ENCODE measurements around the gene PCGF3.
A peak's percentile ranks its signal among the peaks of the same experiment; 100 is the strongest.
"Not testable (repeated sequence)": the region's sequence is repeated elsewhere in the genome, so short reads cannot be mapped to it uniquely, and the experiment has no call there.

Gene PCGF3

GRCh38 chr4:730946-731904, 25.6 kb downstream of the PCGF3 start:
- H2BK5ac ChIP-seq (ENCODE audit: low read depth, low read length, poor library complexity, severe bottlenecking); H3K9ac ChIP-seq (ENCODE audit: low read length); H4K8ac ChIP-seq (ENCODE audit: low read length); H3K4me1 ChIP-seq (ENCODE audit: control insufficient read depth, insufficient read depth, low read depth, low read length); H2BK120ac ChIP-seq (ENCODE audit: low read depth, low read length); H3K9me3 ChIP-seq (ENCODE audit: control insufficient read depth, low read length); H4K91ac ChIP-seq (ENCODE audit: low read length); H3K4me3 ChIP-seq (ENCODE audit: insufficient read depth in 1 of 2, low read depth in 1 of 2, low read length in 2 of 2); H2BK12ac ChIP-seq (ENCODE audit: low read length in 2 of 2); H2AK5ac ChIP-seq (ENCODE audit: low read length, severe bottlenecking); H3K14ac ChIP-seq (ENCODE audit: low read length in 2 of 2); H3K27ac ChIP-seq (ENCODE audit: low read length, poor library complexity, severe bottlenecking); H3K4ac ChIP-seq (ENCODE audit: low read depth in 1 of 2, low read length in 2 of 2); H2AFZ ChIP-seq (ENCODE audit: low read depth, low read length); H3K27me3 ChIP-seq (ENCODE audit: control insufficient read depth in 1 of 2, insufficient read depth in 1 of 2, low read length in 2 of 2); H2BK15ac ChIP-seq (ENCODE audit: low read depth, poor library complexity, severe bottlenecking); H3K23ac ChIP-seq (ENCODE audit: low read length in 2 of 2); H3K4me2 ChIP-seq (ENCODE audit: low read length, poor library complexity, severe bottlenecking); DNase-seq: not testable (repeated sequence)
- H3K79me1 ChIP-seq (replicated peaks; ENCODE audit: low read length, poor library complexity, severe bottlenecking) = peaks cover 37% of the 10 kb centered on the region
- H3K18ac ChIP-seq (ENCODE audit: low read depth in 1 of 2, low read length in 2 of 2) = peak overlapping the region in 1 of 2 experiments; percentile 11
- H3K36me3 ChIP-seq (ENCODE audit: control insufficient read depth in 1 of 2, insufficient read depth in 2 of 2, low read depth in 1 of 2, low read length in 2 of 2) = peaks cover 49 to 61% of the 10 kb centered on the region in 2 experiments
- 95% methylated on average over 40 of the region's 68 CpGs for WGBS

DNA sequence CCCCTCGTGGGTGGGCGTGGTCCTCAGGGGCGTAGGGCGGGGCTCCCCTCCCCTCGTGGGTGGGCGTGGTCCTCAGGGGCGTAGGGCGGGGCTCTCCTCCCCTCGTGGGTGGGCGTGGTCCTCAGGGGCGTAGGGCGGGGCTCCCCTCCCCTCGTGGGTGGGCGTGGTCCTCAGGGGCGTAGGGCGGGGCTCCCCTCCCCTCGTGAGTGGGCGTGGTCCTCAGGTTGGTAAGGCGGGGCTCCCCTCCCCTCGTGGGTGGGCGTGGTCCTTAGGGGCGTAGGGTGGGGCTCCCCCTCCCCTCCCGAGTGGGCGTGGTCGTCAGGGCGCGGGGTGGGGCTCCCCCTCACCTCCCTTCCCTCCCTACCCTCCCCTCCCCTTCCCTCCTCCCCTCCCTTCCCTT, 26.3 kb downstream of the PCGF3 start:
- not testable (repeated sequence) for H2BK12ac ChIP-seq (ENCODE audit: low read length in 2 of 2); DNase-seq; H2BK15ac ChIP-seq (ENCODE audit: low read depth, poor library complexity, severe bottlenecking); H2BK120ac ChIP-seq (ENCODE audit: low read depth, low read length); H3K18ac ChIP-seq (ENCODE audit: low read depth in 1 of 2, low read length in 2 of 2); H3K27ac ChIP-seq (ENCODE audit: low read length, poor library complexity, severe bottlenecking); H3K23ac ChIP-seq (ENCODE audit: low read length in 2 of 2); H3K4me1 ChIP-seq (ENCODE audit: control insufficient read depth, insufficient read depth, low read depth, low read length); H3K4ac ChIP-seq (ENCODE audit: low read depth in 1 of 2, low read length in 2 of 2); H4K8ac ChIP-seq (ENCODE audit: low read length); H3K9ac ChIP-seq (ENCODE audit: low read length); H3K4me3 ChIP-seq (ENCODE audit: insufficient read depth in 1 of 2, low read depth in 1 of 2, low read length in 2 of 2); H3K27me3 ChIP-seq (ENCODE audit: control insufficient read depth in 1 of 2, insufficient read depth in 1 of 2, low read length in 2 of 2); H2AK5ac ChIP-seq (ENCODE audit: low read length, severe bottlenecking); H3K14ac ChIP-seq (ENCODE audit: low read length in 2 of 2); H4K91ac ChIP-seq (ENCODE audit: low read length); H3K4me2 ChIP-seq (ENCODE audit: low read length, poor library complexity, severe bottlenecking); H3K9me3 ChIP-seq (ENCODE audit: control insufficient read depth, low read length); H2AFZ ChIP-seq (ENCODE audit: low read depth, low read length); H2BK5ac ChIP-seq (ENCODE audit: low read depth, low read length, poor library complexity, severe bottlenecking)
- H3K36me3 ChIP-seq (ENCODE audit: control insufficient read depth in 1 of 2, insufficient read depth in 2 of 2, low read depth in 1 of 2, low read length in 2 of 2) = peaks cover 54 to 68% of the 10 kb centered on the region in 2 experiments
- H3K79me1 ChIP-seq (replicated peaks; ENCODE audit: low read length, poor library complexity, severe bottlenecking) = peaks cover 41% of the 10 kb centered on the region
- WGBS = 98% methylated on average over 7 of the region's 27 CpGs

DNA sequence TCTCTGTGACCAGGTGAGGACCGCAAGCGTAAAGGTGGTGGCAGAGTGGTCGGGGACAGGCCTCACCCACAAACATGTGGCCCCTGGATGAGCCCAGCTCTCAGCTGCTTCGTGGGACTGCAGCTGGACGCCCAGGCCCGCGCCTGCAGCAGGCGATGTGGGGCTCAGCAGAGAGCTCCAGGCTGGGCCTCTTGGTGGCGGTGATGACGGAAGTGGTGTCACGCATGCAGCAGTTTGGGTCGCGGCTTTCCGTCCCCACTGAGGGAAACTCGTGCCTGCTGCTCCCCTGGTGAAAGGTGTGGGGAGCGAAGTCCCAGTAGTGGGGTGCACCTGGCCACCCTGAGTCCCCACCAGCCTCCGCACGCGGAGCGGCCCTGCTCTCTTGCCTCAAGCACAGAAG, 26.9 kb downstream of the PCGF3 start:
- WGBS = 97% methylated on average over 20 of the region's 20 CpGs
- no peak overlapping the region for H3K23ac ChIP-seq (ENCODE audit: low read length in 2 of 2)
- H3K27me3 ChIP-seq (ENCODE audit: control insufficient read depth in 1 of 2, insufficient read depth in 1 of 2, low read length in 2 of 2) = no peaks in the 10 kb centered on the region

DNA sequence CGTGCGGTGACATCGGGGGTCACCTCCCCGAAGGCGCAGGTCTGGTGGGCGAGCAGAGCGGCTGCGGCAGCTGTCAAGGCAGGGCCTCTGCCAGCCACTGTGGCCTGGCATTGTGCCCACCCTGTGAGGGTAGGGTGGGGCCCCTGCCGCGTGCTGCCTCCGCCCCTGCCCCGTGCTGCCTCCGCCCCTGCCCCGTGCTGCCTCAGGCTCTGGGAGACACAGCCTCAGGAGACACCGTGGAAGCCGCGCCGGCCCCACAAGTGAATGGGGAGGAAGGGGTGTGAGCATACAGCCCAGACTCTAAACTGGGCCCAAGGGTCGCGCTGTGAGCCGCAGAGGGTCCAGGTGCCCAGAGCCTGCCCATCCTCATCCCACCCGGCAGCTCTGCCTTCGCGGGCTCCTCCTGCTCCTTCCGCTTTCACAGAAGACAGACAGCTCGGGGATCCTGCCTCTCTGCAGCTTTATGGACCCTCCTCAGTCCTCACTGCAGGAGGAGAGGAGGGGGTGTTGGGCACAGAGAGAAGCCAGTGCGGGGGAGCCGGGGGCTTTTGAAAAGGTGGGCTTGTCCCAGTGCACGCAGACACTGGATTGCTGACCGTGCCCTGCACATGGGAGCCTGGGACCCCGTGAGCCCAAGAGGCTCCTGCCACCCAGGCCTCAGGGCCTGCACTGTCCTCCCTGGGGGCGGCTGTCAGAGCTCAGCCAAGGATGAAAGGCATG, 27.4 kb downstream of the PCGF3 start:
- Histone ChIP-seq H3K4ac (ENCODE audit: low read depth in 1 of 2, low read length in 2 of 2) (no peak overlapping the region), H3K27ac (ENCODE audit: low read length, poor library complexity, severe bottlenecking) (no peak overlapping the region), H3K23ac (ENCODE audit: low read length in 2 of 2) (no peak overlapping the region), H3K4me1 (ENCODE audit: control insufficient read depth, insufficient read depth, low read depth, low read length) (peaks cover 2% of the 10 kb centered on the region), H3K9ac (ENCODE audit: low read length) (no peak overlapping the region), H3K36me3 (ENCODE audit: control insufficient read depth in 1 of 2, insufficient read depth in 2 of 2, low read depth in 1 of 2, low read length in 2 of 2) (peaks cover 65 to 77% of the 10 kb centered on the region in 2 experiments), H3K79me1 (replicated peaks; ENCODE audit: low read length, poor library complexity, severe bottlenecking) (peaks cover 45% of the 10 kb centered on the region), H3K4me3 (ENCODE audit: insufficient read depth in 1 of 2, low read depth in 1 of 2, low read length in 2 of 2) (no peak overlapping the region), H2AFZ (ENCODE audit: low read depth, low read length) (no peak overlapping the region), H2AK5ac (ENCODE audit: low read length, severe bottlenecking) (no peak overlapping the region), H4K91ac (ENCODE audit: low read length) (no peak overlapping the region), H2BK15ac (ENCODE audit: low read depth, poor library complexity, severe bottlenecking) (no peak overlapping the region), H3K4me2 (ENCODE audit: low read length, poor library complexity, severe bottlenecking) (no peak overlapping the region), H2BK5ac (ENCODE audit: low read depth, low read length, poor library complexity, severe bottlenecking) (no peak overlapping the region), H2BK12ac (ENCODE audit: low read length in 2 of 2) (no peak overlapping the region), H3K27me3 (ENCODE audit: control insufficient read depth in 1 of 2, insufficient read depth in 1 of 2, low read length in 2 of 2) (no peaks in the 10 kb centered on the region), H4K8ac (ENCODE audit: low read length) (no peak overlapping the region), H3K18ac (ENCODE audit: low read depth in 1 of 2, low read length in 2 of 2) (no peak overlapping the region), H3K14ac (ENCODE audit: low read length in 2 of 2) (no peak overlapping the region), H2BK120ac (ENCODE audit: low read depth, low read length) (no peak overlapping the region), H3K9me3 (ENCODE audit: control insufficient read depth, low read length) (no peaks in the 10 kb centered on the region)
- no peak for DNase-seq
- 98% methylated on average over 30 of the region's 32 CpGs for WGBS

More for the DNA sequence above, 26.9 kb downstream of the PCGF3 start:
- no peak overlapping the region for H3K9ac ChIP-seq (ENCODE audit: low read length)
- no peak overlapping the region for H3K18ac ChIP-seq (ENCODE audit: low read depth in 1 of 2, low read length in 2 of 2)
- H2BK15ac ChIP-seq (ENCODE audit: low read depth, poor library complexity, severe bottlenecking) = no peak overlapping the region
- no peak overlapping the region for H2BK120ac ChIP-seq (ENCODE audit: low read depth, low read length)
- no peak overlapping the region for H3K4me2 ChIP-seq (ENCODE audit: low read length, poor library complexity, severe bottlenecking)
- H3K14ac ChIP-seq (ENCODE audit: low read length in 2 of 2) = no peak overlapping the region
- H2AFZ ChIP-seq (ENCODE audit: low read depth, low read length) = no peak overlapping the region
- H3K79me1 ChIP-seq (replicated peaks; ENCODE audit: low read length, poor library complexity, severe bottlenecking) = peaks cover 42% of the 10 kb centered on the region
- H3K9me3 ChIP-seq (ENCODE audit: control insufficient read depth, low read length) = no peaks in the 10 kb centered on the region
- H2BK12ac ChIP-seq (ENCODE audit: low read length in 2 of 2) = no peak overlapping the region
- H3K4ac ChIP-seq (ENCODE audit: low read depth in 1 of 2, low read length in 2 of 2) = no peak overlapping the region
- no peak overlapping the region for H4K8ac ChIP-seq (ENCODE audit: low read length)
- no peak overlapping the region for H3K27ac ChIP-seq (ENCODE audit: low read length, poor library complexity, severe bottlenecking)
- no peak overlapping the region for H2BK5ac ChIP-seq (ENCODE audit: low read depth, low read length, poor library complexity, severe bottlenecking)
- H3K36me3 ChIP-seq (ENCODE audit: control insufficient read depth in 1 of 2, insufficient read depth in 2 of 2, low read depth in 1 of 2, low read length in 2 of 2) = peaks cover 59 to 71% of the 10 kb centered on the region in 2 experiments
- DNase-seq = no peak
- H2AK5ac ChIP-seq (ENCODE audit: low read length, severe bottlenecking) = no peak overlapping the region
- peaks cover 2% of the 10 kb centered on the region for H3K4me1 ChIP-seq (ENCODE audit: control insufficient read depth, insufficient read depth, low read depth, low read length)
- no peak overlapping the region for H4K91ac ChIP-seq (ENCODE audit: low read length)
- H3K4me3 ChIP-seq (ENCODE audit: insufficient read depth in 1 of 2, low read depth in 1 of 2, low read length in 2 of 2) = no peak overlapping the region

Data from mesenchymal stem cell (in vitro differentiated cells and primary cell).